ENCODE measurements around the gene SECTM1.

DNA sequence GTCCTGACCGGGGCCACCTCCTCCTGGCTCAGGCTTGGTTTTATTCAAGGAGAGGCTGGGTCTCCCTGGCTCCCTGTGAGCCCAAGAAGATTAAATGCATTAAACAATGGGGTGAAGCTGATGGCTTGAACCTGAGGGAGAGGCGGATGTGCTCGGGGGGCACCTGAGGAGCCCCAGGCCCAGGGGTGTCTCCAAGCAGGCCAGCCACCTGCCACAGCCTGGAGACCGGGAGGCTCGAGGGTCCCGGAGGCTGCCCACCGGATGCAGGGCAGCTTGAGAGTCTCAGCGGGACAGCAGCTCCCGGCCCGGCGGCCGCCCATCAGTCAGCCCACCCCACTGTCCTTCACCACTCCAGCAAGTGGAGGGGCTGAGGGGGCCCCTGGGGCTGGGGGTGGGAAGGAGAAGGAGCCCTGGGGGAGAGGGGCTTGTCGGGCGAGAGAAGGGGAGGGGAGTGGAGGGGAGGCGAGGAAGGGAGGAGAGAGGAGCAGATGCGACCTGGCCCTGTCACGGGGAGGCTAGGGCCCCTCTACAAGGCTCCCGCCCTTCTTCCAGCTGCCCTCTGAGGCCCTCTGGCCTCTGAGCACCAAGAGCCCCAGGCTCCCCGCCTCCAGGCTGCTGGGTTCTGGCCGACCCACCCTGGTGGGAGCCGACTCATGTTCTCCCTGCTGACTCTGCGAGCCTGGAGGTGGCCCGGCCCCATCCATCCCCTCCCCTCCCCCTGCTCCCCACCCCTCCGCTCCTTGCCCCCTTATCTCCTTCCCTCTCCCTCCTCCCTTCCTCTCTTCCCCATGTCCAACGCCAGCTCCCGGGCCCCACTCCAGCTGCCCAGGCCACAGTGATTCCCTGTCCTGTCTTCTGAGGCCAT lies 29.4 kb downstream of the SECTM1 start:
- TF ChIP-seq CTCF (IDR thresholded peaks at IDR 0.05 in 4 of 5, conservative IDR thresholded peaks at IDR 0.05 in 1 of 5): no peak
- no peak for TF ChIP-seq POLR2A (IDR thresholded peaks at IDR 0.05)

Measured in gastrocnemius medialis (tissue), 4 donors.